Activated T-helper 17 cell treated with anti-CD3 and anti-CD28 coated beads, Interleukin-2, amount 50 U/mL, for 72 hours (primary cell): ENCODE measurements around the gene BCL11A. TPM values are rescaled to one million over a fixed set of nuclear protein-coding genes. Genes with fewer than 3 reads are reported as not detected.

ENCODE experiments used
- ATAC-seq: fragments of 150-1000 bp; cut with Tn5 transposase; replicated peaks from 2 replicates; pipeline ENCODE4 v1.10.0; 2021; ENCODE audit warnings: mild to moderate bottlenecking, moderate library complexity
- H3K27ac Mint-ChIP-seq: one replicate; pipeline ENCODE4 v1.8.0; 2022; ENCODE audit warnings: mixed read lengths
- H3K27me3 Mint-ChIP-seq: one replicate; pipeline ENCODE4 v1.8.0; 2022; ENCODE audit warnings: mixed read lengths
- H3K36me3 Mint-ChIP-seq: one replicate; pipeline ENCODE4 v1.8.0; 2022; ENCODE audit warnings: low read depth, mild to moderate bottlenecking, mixed read lengths
- H3K4me1 Mint-ChIP-seq: one replicate; pipeline ENCODE4 v1.8.0; 2022; ENCODE audit warnings: mixed read lengths
- H3K4me3 Mint-ChIP-seq: one replicate; pipeline ENCODE4 v1.8.0; 2022; ENCODE audit warnings: mild to moderate bottlenecking, mixed read lengths
- H3K9me3 Mint-ChIP-seq: one replicate; pipeline ENCODE4 v1.8.0; 2022; ENCODE audit warnings: mixed read lengths
- total RNA-seq, 2 donors: library from RNA; stranded (reverse); gene quantifications; one replicate each; pipeline ENCODE4 v1.2.3, GENCODE V29; 2022

BCL11A gene
- total RNA-seq, 2 donors from 2014 or later = 0.90 TPM; not detected in 1

GRCh38 chr2:60415814-60416213 lies 137.6 kb downstream of the BCL11A start:
- ATAC-seq = no peak
- Mint-ChIP-seq H3K27ac (no peak overlapping the region), H3K4me3 (no peak overlapping the region), H3K9me3 (no peaks in the 10 kb centered on the region), H3K27me3 (peaks cover 17% of the 10 kb centered on the region), H3K4me1 (no peaks in the 10 kb centered on the region), H3K36me3 (no peaks in the 10 kb centered on the region)

DNA sequence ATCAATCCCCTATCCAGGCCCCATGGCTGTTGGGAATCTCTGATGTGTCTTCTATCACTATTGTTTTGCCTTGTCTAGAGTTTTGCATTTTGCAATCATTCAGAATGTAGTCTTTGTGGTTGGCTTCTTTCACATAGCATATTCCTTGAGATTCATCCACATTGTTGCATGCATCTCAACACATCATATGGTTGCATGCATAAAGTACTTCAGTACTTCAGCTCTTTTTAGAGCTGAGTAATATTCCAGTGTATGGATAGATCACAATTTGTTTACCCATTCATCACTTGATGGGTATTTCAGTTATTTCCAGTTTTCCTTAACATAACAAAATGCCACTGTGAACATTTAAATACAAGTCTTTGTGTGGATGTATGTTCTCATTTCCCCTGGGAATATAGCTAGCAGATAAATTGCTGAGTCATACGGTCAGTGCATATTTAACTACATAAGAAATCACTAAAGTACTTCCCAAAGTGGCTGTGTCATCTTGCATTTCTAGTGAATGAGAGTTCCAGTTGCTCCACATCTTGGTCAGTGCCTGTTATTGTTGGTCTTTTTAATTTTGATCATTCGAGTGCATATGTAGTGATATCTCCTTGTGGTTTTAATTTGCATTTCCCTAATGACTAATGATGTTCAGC lies 138.8 kb downstream of the BCL11A start:
- no peaks in the 10 kb centered on the region for H3K9me3 Mint-ChIP-seq
- no peak overlapping the region for H3K27ac Mint-ChIP-seq
- H3K27me3 Mint-ChIP-seq = peaks cover 17% of the 10 kb centered on the region
- H3K36me3 Mint-ChIP-seq = no peaks in the 10 kb centered on the region
- H3K4me1 Mint-ChIP-seq = no peaks in the 10 kb centered on the region
- ATAC-seq = no peak
- H3K4me3 Mint-ChIP-seq = no peak overlapping the region

DNA sequence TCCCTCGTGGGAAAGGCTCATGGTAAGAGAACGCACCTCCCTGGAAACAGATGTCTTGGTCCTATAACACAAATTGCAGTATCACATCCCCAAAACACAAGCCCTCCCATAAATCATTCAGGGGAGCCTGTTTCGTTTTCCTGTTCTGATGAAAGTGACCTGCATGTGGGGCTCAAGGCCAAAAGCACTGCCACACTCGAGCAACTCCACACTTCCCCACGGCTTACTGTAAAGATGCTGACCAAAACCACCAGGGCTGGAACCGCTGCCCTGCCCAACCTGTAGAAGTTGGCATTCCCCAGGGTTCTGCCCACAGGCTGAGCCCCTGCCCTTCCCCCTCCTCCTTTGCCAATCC lies 139.7 kb downstream of the BCL11A start:
- Mint-ChIP-seq H3K4me3 (no peak overlapping the region), H3K27me3 (peaks cover 12% of the 10 kb centered on the region), H3K4me1 (no peaks in the 10 kb centered on the region), H3K27ac (no peak overlapping the region), H3K9me3 (no peaks in the 10 kb centered on the region), H3K36me3 (no peaks in the 10 kb centered on the region)
- ATAC-seq = no peak

DNA sequence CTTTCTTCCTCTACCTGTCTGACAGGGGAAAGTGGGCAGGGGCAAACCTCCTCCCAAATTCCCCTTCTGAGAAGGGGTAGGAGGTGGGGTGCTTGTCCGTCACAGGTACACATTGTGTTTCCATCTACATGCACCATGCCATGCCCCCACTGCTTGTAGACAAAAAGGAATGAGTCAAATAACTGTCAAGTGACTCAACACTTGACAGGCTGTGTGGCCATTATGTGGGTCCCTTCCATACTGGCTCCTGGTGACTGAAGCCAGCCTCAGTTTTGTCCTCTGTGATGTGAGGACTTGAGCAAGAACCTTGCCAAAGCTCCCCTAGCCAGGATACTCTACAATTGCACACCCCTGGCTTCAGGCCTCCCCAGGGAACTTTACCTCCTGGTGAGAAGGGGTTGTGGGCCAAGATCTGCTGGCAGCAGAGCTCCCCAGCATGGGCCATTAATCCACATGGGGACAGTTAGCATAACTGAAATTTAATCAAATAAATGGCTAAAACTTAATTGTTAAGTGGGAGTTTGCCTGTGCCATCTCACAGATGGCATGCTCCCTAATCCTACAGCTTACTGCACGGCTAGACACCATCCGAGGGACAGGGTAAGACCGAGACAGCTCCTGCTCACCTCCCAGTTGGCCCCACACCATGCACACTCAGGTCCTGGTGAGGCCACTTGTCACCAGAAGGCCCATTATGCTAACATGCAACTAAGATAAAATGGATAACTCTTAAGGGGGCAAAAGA lies 140.2 kb downstream of the BCL11A start:
- Mint-ChIP-seq H3K36me3 (no peaks in the 10 kb centered on the region), H3K4me1 (no peaks in the 10 kb centered on the region), H3K27me3 (peaks cover 9% of the 10 kb centered on the region), H3K9me3 (no peaks in the 10 kb centered on the region), H3K27ac (no peak overlapping the region), H3K4me3 (no peak overlapping the region)
- ATAC-seq = no peak

DNA sequence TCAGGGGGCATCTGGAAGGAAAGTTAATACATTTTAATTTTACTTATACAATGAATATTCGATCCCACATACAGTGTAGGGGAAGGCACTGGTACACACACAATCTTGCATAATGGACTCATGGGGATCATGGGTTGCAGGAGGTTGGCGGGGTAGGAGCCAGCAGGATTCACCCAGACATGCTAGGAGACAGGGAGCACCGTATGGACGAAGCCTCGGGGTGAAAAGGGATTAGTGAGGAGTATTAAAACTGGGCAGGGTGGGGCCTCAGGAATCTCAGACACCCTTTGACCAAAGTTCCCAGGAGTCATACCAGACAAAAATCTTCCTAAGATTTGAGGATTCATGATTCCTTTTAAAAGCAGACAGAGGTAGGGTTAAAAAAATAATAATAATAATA lies 140.8 kb downstream of the BCL11A start:
- no peak overlapping the region for H3K27ac Mint-ChIP-seq
- peaks cover 9% of the 10 kb centered on the region for H3K27me3 Mint-ChIP-seq
- H3K4me1 Mint-ChIP-seq = no peaks in the 10 kb centered on the region
- H3K4me3 Mint-ChIP-seq = no peak overlapping the region
- H3K9me3 Mint-ChIP-seq = no peaks in the 10 kb centered on the region
- no peaks in the 10 kb centered on the region for H3K36me3 Mint-ChIP-seq
- no peak for ATAC-seq

DNA sequence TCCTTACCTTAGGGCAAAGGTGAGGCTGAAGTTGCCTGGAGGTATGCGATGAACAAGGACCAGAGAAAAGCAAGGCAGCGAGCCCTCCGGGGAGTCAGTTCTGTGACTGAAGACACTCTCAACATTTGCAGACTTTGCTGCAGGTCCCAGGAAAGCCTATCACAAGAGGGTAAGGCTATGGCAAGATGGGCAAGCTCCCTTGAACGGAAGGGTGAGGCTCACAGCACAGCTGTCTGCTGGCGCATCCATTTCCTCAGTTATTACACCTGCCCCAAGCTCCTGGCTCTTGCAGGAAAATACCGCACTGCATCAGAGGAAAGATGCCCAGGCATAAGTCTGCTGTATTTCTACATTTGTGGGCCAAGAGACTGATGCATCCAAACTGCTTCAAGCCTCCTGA lies 141.4 kb downstream of the BCL11A start:
- Mint-ChIP-seq H3K27me3 (peaks cover 9% of the 10 kb centered on the region), H3K27ac (no peak overlapping the region), H3K4me3 (no peak overlapping the region), H3K9me3 (no peaks in the 10 kb centered on the region), H3K4me1 (no peaks in the 10 kb centered on the region), H3K36me3 (no peaks in the 10 kb centered on the region)
- ATAC-seq = no peak

DNA sequence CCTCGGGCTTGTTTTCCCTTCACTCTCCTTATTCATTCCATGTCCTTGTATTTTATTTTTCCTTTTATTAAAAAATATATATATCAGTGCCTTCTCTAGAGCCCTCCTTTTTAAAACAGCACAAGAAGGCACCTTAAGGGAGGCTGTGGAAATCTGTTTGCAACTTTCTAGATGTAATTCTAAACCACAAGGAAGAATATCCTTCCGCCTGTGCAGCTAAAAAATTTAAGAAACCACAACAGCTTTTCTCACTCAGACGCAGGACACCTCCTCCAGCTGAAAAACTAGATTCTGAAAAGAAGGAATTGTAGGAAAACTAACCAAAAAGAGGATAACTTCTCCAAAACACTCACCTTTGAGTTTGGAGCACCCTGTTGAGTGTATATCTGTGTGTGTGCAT lies 142.2 kb downstream of the BCL11A start:
- H3K9me3 Mint-ChIP-seq = no peaks in the 10 kb centered on the region
- no peaks in the 10 kb centered on the region for H3K36me3 Mint-ChIP-seq
- H3K4me3 Mint-ChIP-seq = no peak overlapping the region
- peaks cover 11% of the 10 kb centered on the region for H3K27me3 Mint-ChIP-seq
- no peaks in the 10 kb centered on the region for H3K4me1 Mint-ChIP-seq
- no peak for ATAC-seq
- no peak overlapping the region for H3K27ac Mint-ChIP-seq

DNA sequence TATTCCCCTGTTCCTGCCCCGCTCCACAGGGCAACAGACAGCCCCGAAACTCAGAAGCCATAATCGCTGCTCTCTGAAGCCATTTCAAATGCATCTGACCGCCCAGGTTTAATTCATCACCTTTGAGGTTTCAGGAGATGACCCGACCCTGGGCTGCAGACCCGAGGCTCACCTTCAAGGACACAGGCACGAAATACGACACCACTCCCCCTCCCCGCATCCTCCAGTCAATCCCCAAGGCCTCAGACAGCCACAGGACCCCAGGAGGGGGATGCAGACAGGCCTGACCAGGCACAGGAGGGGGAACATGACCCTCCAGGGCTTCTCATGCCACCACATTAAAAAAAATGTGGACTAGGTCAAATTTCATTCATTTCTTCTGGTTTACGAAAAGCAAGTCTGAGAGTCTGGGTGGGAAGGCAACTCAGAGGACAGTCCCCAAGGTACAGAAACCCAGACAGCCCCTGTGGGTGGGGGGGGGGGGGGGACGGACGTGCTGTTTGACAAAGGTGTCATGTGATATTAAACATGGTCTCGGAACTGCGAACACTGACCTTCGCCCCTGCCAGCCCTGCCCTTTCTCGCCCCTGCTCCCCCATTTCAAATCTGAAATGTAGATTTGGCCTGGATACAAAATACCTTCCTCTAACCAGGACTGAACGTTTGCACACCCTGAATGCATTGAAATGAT lies 142.9 kb downstream of the BCL11A start:
- Mint-ChIP-seq H3K4me3 (no peak overlapping the region), H3K9me3 (no peaks in the 10 kb centered on the region), H3K4me1 (no peaks in the 10 kb centered on the region), H3K27me3 (peaks cover 12% of the 10 kb centered on the region), H3K27ac (no peak overlapping the region), H3K36me3 (no peaks in the 10 kb centered on the region)
- no peak for ATAC-seq

- Mint-ChIP-seq H3K27ac (no peak overlapping the region), H3K36me3 (no peaks in the 10 kb centered on the region), H3K4me3 (no peak overlapping the region), H3K9me3 (no peaks in the 10 kb centered on the region), H3K27me3 (peaks cover 12% of the 10 kb centered on the region), H3K4me1 (no peaks in the 10 kb centered on the region)
- no peak for ATAC-seq
Observed at GRCh38 chr2:60409531-60409871, 144.0 kb downstream of the BCL11A start.

DNA sequence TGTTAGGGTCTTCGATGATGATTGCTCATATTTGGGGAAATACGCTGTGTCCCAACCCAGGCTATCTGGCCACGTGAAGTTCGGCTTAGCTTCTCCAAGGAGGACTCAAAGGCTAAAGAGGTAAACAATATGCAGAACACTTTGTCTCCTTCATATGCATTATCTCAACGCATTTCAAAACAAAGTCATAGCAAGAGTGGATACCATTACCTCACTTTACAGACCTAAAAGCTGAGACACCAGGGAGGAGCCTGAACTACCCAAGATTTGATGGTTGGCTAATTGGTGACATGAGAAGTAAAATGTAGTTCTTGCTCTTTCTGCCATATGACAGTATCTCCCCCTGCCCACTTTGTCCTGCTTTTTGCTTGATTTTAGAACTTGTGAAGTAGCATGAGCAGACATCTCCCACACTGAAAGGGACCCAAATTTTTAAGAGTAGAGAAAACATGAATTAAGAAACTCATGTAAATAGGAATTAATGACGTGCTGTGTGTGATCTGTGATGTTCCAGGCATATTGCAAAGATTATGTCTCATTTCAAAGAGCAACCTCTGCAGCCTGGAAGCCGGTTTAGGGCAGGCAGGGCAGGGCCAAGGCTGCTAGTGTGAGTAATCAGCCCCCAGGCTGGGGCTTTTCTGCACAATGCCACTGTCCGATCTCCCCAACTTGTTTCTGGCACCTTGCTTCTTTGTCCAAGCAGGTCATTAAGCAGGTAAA lies 144.5 kb downstream of the BCL11A start:
- peaks cover 9% of the 10 kb centered on the region for H3K27me3 Mint-ChIP-seq

GRCh38 chr2:60408207-60408606 lies 145.2 kb downstream of the BCL11A start:
- Mint-ChIP-seq H3K4me3 (no peak overlapping the region), H3K27ac (no peak overlapping the region), H3K9me3 (no peaks in the 10 kb centered on the region), H3K36me3 (no peaks in the 10 kb centered on the region), H3K4me1 (no peaks in the 10 kb centered on the region), H3K27me3 (peaks cover 11% of the 10 kb centered on the region)
- no peak for ATAC-seq

More for the DNA sequence above, 144.5 kb downstream of the BCL11A start:
- no peaks in the 10 kb centered on the region for H3K36me3 Mint-ChIP-seq
- ATAC-seq = no peak
- H3K9me3 Mint-ChIP-seq = no peaks in the 10 kb centered on the region
- no peak overlapping the region for H3K27ac Mint-ChIP-seq
- no peaks in the 10 kb centered on the region for H3K4me1 Mint-ChIP-seq
- no peak overlapping the region for H3K4me3 Mint-ChIP-seq

- Mint-ChIP-seq H3K27ac (no peak overlapping the region), H3K4me3 (no peak overlapping the region), H3K4me1 (no peaks in the 10 kb centered on the region), H3K27me3 (peaks cover 11% of the 10 kb centered on the region), H3K36me3 (no peaks in the 10 kb centered on the region), H3K9me3 (no peaks in the 10 kb centered on the region)
- no peak for ATAC-seq
Observed at GRCh38 chr2:60407398-60407797, 146.1 kb downstream of the BCL11A start.

GRCh38 chr2:60406192-60406591 lies 147.3 kb downstream of the BCL11A start:
- Mint-ChIP-seq H3K36me3 (no peaks in the 10 kb centered on the region), H3K4me3 (no peak overlapping the region), H3K27me3 (peaks cover 6% of the 10 kb centered on the region), H3K27ac (no peak overlapping the region), H3K4me1 (no peaks in the 10 kb centered on the region), H3K9me3 (no peaks in the 10 kb centered on the region)
- no peak for ATAC-seq

DNA sequence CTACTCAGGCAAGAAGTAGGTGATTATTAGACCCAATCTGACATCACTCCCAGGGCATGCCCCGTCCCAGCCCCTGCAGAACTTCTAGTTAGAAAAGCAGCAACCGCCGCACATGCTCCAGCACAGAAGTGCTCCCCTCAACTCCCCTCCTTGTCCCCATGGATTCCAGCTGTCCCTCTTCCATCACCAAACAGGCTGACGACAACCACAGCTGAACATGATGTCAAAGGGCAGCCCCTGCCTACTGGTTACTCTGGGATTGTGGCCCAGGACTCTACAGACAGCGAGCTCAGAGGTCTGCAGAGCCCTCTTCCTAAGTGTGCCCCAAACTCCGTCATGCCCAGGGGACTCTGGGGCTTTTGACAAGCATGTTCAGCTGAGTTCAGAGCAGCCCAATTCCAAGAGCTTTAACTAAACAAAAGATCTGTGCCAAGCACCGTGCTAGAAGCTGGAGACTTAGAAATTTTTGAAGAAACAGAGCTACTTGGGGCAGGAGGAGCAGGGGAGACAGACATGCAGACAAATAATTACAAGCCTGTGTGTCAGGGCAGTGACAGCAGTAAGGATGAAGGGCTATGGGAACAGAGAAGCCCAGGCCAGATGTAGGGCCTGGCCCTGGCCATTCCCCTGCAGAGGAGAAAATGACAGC lies 148.1 kb downstream of the BCL11A start:
- no peak overlapping the region for H3K27ac Mint-ChIP-seq

More for the DNA sequence above, 148.1 kb downstream of the BCL11A start:
- no peaks in the 10 kb centered on the region for H3K9me3 Mint-ChIP-seq
- peaks cover 6% of the 10 kb centered on the region for H3K27me3 Mint-ChIP-seq
- H3K4me3 Mint-ChIP-seq = no peak overlapping the region
- ATAC-seq = no peak
- H3K4me1 Mint-ChIP-seq = no peaks in the 10 kb centered on the region
- no peaks in the 10 kb centered on the region for H3K36me3 Mint-ChIP-seq
